Activated CD8-positive, alpha-beta memory T cell treated with anti-CD3 and anti-CD28 coated beads, Interleukin-2, amount 50 U/mL, for 4 hours (primary cell): Measurements from ENCODE around the gene CDV3.

ENCODE experiments used
- DNase-seq: peaks from one replicate; pipeline ENCODE4 v3.0.0-alpha.2; 2020

CDV3 gene

GRCh38 chr3:133608388-133608787 is 34.9 kb downstream of the CDV3 start:
- DNase-seq, result no peak

- no peak for DNase-seq
These were observed 36.5 kb downstream of the CDV3 start for GRCh38 chr3:133610031-133610430.

GRCh38 chr3:133611534-133611933 is 38.0 kb downstream of the CDV3 start:
- DNase-seq, result no peak

GRCh38 chr3:133620066-133620784 is 46.7 kb downstream of the CDV3 start:
- DNase-seq, result no peak

GRCh38 chr3:133627789-133628188 is 54.3 kb downstream of the CDV3 start:
- DNase-seq, result no peak

GRCh38 chr3:133629146-133629545 is 55.7 kb downstream of the CDV3 start:
- DNase-seq, result no peak

GRCh38 chr3:133633439-133633838 is 60.0 kb downstream of the CDV3 start:
- DNase-seq, result no peak
